NCI-H1105 (cell line): ENCODE measurements around the gene SNRPN.
"Not testable (repeated sequence)": the region's sequence is repeated elsewhere in the genome, so short reads cannot be mapped to it uniquely, and the experiment has no call there.

ENCODE experiments used
- DNase-seq: peaks from one replicate; lab custom pipeline; 2025; lab: John Stamatoyannopoulos, UW

The SNRPN gene

DNA sequence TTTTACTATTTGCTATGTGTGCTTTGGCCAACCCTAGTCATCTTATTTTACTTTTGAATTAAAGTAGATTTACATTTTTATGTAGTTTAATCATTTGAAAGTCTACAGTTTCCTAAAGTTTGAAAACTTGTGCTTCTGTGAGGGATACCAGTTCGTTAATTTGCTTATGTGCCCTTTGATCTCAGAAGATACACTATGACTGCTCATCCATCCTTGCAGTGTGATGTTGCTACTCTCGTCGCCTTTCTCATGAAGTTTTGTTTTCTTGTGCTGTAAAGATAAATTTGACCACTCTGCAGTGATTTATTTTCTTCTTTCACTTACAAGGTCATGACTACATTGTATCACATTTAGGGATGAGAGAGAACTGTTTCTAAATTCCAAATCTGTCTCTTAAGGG is 16.3 kb downstream of the SNRPN start:
- no peak for DNase-seq

DNA sequence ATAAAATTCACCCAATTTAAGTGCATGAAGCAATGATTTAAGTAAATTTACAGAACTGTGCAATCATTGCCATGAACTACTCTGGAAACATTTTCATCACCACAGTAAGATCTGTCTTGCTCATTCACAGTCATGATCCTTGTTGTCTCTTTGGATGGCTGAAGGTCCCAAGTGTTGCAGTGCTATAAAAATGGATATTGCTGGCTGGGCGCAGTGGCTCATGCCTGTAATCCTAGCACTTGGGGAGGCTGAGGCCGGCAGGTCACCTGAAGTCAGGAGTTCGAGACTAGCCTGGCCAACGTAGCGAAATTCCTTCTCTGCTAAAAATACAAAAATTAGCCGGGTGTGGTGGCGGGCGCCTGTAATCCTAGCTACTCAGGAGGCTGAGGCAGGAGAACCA is 17.0 kb downstream of the SNRPN start:
- no peak for DNase-seq

DNA sequence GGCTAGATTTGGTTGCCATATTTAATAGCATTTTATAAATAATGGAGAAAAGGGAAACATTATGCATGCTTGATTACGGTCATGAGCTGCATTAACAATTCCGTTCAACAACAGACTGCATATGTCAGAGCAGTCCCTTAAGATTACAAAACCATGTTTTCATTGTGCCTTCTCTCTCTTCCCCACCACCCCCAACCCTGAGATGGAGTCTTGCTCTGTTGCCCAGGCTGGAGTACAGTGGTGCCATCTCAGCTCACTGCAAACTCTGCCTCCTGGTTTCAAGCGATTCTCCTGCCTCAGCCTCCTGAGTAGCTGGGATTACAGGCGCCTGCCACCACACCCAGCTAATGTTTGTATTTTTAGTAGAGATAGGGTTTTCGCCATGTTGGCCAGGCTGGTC is 17.9 kb downstream of the SNRPN start:
- DNase-seq, result not testable (repeated sequence)

DNA sequence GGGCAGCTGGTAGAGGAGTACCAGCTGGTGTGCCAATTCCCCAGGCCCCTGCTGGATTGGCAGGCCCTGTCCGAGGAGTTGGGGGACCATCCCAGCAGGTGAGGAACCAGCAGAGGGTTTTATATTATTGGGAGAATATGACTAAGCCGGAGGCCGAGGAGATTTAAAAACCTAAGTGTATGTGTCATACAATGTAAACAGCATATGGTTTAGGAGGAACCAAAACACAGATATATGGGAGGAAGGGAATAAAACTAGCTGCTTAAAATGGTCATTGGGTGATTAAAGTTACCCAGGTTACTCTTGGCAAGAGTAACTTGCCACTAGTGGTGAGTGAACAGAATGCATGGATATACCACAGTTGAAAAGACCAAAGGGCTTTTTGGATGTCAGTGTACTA is 22.1 kb downstream of the SNRPN start:
- no peak for DNase-seq

DNA sequence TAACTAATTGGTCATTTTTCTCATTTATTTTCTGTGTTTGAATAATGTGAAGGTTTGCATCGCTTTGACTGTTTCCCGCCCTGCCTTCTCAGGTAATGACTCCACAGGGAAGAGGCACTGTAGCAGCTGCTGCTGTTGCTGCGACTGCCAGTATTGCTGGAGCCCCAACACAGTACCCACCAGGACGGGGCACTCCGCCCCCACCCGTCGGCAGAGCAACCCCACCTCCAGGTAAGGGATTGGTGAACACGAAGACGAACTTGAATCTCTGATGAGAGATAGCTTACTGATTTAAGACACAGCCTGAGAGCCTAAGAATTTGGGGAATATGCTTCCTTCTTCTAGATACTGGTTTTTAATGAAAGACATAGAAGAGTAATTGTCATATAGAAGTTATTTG is 22.9 kb downstream of the SNRPN start:
- no peak for DNase-seq

DNA sequence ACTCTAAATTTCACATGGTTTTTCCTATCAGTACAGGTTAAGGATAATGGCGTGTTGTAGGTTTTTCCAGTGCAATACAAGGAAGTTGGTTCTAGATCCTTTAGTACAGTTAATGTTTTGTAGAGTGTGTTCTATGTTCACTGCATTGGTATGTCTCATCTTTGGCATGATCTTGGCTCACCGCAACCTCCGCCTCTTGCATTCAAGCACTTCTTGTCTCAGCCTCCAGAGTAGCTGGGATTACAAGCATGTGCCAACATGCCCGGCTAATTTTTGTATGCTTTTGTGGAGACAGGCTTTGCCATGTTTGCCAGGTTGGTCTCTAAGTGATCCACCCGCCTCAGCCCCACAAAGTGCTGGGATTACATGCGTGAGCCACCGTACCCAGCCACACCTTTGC is 30.4 kb downstream of the SNRPN start:
- no peak for DNase-seq

DNA sequence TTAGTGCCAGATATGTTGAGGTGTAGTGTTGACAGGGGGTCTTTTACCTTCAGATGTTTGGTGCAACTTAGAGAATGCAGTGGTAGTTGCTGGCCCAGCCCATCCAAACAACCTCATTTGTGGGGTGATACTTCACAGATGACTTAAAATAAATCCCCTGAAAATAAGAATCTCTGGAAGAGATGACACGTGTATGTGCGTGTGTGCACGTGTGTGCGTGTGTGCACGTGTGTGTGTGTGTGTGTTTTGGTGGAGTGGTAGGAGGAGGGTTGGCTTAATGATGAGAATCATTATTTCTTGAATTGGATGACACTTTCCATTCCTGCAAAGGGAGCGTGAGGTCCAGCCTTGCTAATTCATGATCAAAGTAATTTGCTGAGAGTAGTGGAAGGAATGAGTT is 31.9 kb downstream of the SNRPN start:
- DNase-seq, result no peak

DNA sequence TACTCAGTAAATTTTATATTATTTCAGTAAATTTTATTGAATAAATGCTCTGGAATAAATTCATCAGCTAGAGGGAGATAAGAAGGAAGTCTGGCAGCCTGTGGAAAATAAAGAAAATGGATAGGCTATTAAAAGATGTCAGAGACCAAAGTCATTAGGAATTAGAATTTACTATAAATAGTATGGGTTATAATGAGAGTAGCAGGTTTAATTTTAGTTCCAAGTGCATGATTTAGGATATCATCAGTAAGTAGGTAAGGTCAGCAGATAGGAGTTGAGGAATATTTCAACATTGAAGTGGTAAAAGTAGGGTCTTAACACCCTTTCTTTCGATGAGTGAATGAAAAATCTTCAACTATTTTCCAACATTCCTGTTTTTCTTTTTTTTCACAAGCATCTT is 64.6 kb downstream of the SNRPN start:
- DNase-seq, result no peak

DNA sequence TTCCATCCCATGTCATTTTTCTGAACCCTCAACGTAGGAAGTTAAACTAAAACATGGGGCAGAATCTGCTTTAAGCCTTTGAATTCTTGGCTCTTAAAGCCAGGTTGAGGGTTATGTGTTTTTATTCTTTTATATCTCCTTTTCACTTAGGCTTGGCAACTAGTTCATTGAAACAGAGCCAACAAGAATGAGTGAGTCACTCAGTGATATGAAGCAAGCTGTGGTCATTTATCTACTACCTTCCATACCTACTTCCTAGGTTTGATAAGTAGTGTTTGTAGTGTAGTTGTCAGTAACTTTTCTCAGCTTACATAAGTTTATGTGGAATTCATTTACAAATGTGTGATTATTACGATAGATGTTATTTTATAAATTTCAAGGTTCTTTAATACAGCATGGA is 67.4 kb downstream of the SNRPN start:
- no peak for DNase-seq
